GM10266 (cell line): ENCODE data around the gene ABLIM2.

Experiments
- DNase-seq: peaks from one replicate; pipeline ENCODE4 v3.0.0; 2012; ENCODE audit errors: extremely low spot score
- CTCF ChIP-seq: IDR thresholded peaks from 2 replicates; pipeline ENCODE4 v1.5.1; 2012; ENCODE audit warnings: mild to moderate bottlenecking, low read depth; ENCODE audit not compliant: control insufficient read depth, insufficient read depth; ENCODE audit errors: missing control alignments

Gene ABLIM2

GRCh38 chr4:7990807-7991459 lies 167.7 kb downstream of the ABLIM2 start:
- no peak for TF ChIP-seq CTCF
- no peak for DNase-seq

- TF ChIP-seq CTCF, result no peak
- DNase-seq, result no peak
These were observed 169.0 kb downstream of the ABLIM2 start for GRCh38 chr4:7989654-7990053.

- TF ChIP-seq CTCF, result no peak
- no peak for DNase-seq
These were observed 170.2 kb downstream of the ABLIM2 start for GRCh38 chr4:7988437-7988836.

GRCh38 chr4:7987148-7987989 lies 171.2 kb downstream of the ABLIM2 start:
- DNase-seq, result peak; percentile 83
- TF ChIP-seq CTCF, result peak; percentile 88

- no peak for TF ChIP-seq CTCF
- no peak for DNase-seq
These were observed 172.6 kb downstream of the ABLIM2 start for GRCh38 chr4:7985891-7986441.

- TF ChIP-seq CTCF, result no peak
- no peak for DNase-seq
These were observed 173.5 kb downstream of the ABLIM2 start for GRCh38 chr4:7985072-7985471.
